Measurements from ENCODE around the gene SOX10.

The SOX10 gene

GRCh38 chr22:38017272-38017920 lies 33.0 kb upstream of the SOX10 start:
- no peak for DNase-seq (ENCODE audit: low read depth, low spot score)
- no peak overlapping the region for H3K4me3 ChIP-seq (ENCODE audit: low read length)

DNA sequence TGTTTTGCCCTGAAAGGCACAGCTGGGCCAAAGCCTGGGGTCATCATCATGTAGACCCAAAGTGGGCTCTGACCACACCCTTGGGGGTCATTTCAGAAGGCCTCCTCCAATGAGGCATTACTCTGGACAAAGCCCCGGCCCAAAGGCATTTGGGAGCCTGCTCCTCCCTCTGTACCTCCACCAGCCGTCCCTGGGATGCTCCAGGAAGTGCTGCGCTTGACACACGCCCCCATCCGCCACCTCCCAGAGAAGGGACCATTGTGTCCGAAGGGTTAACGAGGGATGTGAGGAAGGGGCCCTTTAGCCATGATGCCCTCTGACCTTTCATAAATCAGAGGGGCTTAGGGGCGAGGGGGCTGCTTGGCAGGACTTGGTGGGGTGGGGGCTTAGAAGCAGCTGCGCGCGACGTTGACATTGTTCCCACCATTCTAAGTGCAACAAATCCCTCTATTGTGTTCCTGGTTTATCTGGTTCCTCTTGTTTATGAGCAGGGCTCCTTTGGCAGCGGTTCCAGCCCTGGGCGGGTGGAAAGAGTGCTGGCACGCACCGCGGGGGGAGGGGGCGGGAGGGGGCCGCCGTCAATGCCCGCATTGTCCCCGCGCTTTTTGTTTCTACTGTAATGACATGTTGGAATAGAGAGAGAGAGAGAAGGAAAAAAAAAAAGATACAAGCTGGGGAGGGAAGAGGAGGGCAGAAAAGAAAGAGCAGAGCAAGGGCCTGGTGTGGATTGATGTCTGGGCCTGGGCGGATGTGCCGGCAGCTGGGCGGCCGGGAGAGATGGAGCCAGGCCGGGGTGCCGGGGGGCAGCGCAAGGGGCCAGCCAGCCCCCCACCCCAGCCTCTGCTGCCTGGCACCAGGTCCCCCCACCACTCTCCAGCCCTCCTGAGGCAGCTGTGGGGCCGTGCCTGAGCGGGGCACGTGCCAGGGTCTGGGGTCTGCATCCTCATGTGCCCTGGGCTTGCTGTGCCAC lies 32.1 kb upstream of the SOX10 start:
- no peak for DNase-seq (ENCODE audit: low read depth, low spot score)

DNA sequence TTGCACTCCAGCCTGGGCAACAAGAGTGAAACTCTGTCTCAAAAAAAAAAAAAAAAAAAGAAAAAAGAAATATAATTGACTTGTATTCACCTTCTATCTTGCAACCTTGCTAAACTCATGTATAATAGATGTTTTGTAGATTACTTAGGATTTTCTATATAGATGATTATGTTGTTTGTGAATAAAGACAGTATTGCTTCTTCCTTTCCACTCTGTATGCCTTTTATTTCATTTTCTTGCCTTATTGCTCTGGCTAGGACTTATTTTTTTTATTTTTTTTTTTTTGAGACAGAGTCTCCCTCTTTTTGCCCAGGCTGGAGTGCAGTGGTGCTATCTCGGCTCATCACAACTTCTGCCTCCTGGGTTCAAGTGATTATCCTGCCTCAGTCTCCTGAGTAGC lies 29.7 kb upstream of the SOX10 start:
- DNase-seq (ENCODE audit: low read depth, low spot score), result no peak
- H3K4me3 ChIP-seq (ENCODE audit: low read length), result no peak overlapping the region

More for the DNA sequence above, 32.1 kb upstream of the SOX10 start:
- H3K4me3 ChIP-seq (ENCODE audit: low read length), result no peak overlapping the region

- DNase-seq (ENCODE audit: low read depth, low spot score), result no peak
Observed at GRCh38 chr22:38012604-38013072, 28.3 kb upstream of the SOX10 start.

GRCh38 chr22:38009000-38009806 lies 24.8 kb upstream of the SOX10 start:
- DNase-seq (ENCODE audit: low read depth, low spot score), result no peak
- no peak overlapping the region for H3K4me3 ChIP-seq (ENCODE audit: low read length)

More at GRCh38 chr22:38012604-38013072, 28.3 kb upstream of the SOX10 start:
- no peak overlapping the region for H3K4me3 ChIP-seq (ENCODE audit: low read length)

DNA sequence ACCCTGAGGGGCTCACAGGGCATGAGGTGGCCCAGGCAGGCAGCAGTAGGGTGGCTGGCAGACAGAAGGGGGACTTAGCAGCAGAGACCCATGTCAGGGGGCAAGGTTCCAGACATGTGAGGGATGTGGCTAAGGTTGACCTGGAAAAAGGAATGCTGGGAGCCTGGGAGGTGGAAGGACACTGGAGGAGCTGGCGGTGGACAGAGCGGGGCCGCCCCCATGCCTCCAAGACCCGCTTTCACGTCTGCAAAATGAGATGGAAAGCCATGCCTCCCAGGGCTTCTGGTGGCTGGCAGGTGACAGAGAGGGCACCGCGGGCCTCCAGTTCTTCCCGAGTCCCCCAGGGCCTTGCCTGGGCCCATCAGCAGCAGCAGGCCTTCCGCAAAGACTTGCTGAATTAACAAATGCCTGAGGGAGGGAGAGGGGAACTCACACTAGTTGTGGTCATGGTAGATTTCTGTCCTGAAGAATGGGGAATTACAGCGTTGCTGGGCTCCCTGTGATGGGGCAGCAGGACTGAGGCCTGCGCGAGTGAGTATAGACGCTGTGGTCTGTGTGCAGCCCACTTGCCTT lies 23.1 kb upstream of the SOX10 start:
- no peak overlapping the region for H3K4me3 ChIP-seq (ENCODE audit: low read length)
- DNase-seq (ENCODE audit: low read depth, low spot score), result no peak

DNA sequence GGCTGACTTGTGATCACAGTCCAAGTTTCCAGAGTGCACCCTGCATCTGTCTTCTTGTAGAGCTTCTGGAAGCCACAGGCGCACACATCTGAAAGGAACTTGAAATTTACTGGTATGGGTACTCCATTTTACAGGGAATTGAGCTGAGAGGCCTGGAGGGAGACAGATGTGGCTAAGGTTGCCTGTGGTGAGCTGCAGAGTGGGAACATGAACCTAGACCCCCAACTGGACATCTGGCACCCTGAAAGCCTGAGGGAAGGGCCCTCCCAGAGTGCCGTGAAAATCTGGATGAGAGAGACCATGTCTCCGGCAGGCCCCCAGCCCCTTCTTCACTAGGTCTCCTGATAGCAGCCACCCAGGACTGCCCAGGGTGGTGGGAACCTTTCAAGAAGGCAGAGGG lies 22.6 kb upstream of the SOX10 start:
- DNase-seq (ENCODE audit: low read depth, low spot score), result no peak
- H3K4me3 ChIP-seq (ENCODE audit: low read length), result no peak overlapping the region

DNA sequence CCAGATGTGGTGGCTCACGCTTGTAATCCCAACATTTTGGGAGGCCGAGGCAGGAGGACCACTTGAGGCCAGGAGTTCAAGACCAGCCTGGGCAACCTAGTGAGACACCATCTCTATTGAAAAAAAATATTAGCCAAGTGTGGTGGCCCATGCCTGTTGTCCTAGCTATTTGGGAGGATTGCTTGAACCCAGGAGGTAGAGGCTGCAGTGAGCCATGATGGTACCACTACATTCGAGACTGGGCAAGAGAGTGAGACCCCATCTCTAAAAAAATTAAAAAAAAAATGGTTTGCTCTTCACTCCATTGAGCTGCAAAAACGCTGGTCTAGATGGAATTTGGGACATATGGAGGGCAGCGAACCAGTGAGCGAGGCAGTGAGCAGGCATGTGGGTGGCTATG lies 21.6 kb upstream of the SOX10 start:
- no peak overlapping the region for H3K4me3 ChIP-seq (ENCODE audit: low read length)
- no peak for DNase-seq (ENCODE audit: low read depth, low spot score)

- no peak overlapping the region for H3K4me3 ChIP-seq (ENCODE audit: low read length)
- no peak for DNase-seq (ENCODE audit: low read depth, low spot score)
Observed at GRCh38 chr22:37999640-38000272, 15.4 kb upstream of the SOX10 start.

GRCh38 chr22:37999236-37999635 lies 14.9 kb upstream of the SOX10 start:
- H3K4me3 ChIP-seq (ENCODE audit: low read length), result no peak overlapping the region
- DNase-seq (ENCODE audit: low read depth, low spot score), result no peak

GRCh38 chr22:37998543-37998942 lies 14.2 kb upstream of the SOX10 start:
- DNase-seq (ENCODE audit: low read depth, low spot score), result no peak
- no peak overlapping the region for H3K4me3 ChIP-seq (ENCODE audit: low read length)

- H3K4me3 ChIP-seq (ENCODE audit: low read length), result no peak overlapping the region
Observed at GRCh38 chr22:37996515-37997246, 12.3 kb upstream of the SOX10 start.

DNA sequence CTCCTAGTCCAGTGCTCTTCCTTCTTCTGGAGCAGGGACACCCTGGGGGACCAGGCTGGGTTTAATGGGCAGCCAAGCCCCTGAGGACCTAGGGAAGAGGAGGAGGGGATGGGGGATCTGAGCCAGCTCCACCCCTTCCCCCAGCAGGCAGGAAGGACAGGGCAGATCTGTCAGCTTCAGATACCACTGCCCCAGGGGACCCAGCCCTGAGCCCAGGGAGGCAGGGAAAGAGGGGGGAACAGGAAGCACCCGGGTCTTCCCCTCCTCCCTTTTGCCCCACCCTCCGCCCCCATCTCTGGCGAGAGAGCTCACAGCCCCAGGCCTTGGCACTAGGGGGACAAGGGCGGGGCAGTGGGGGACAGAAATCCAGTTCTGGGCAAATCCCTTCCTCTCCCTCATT lies 11.7 kb upstream of the SOX10 start:
- no peak for DNase-seq (ENCODE audit: low read depth, low spot score)
- no peak overlapping the region for H3K4me3 ChIP-seq (ENCODE audit: low read length)

More at GRCh38 chr22:37996515-37997246, 12.3 kb upstream of the SOX10 start:
- DNase-seq (ENCODE audit: low read depth, low spot score), result no peak

GRCh38 chr22:37995460-37995859 lies 11.1 kb upstream of the SOX10 start:
- H3K4me3 ChIP-seq (ENCODE audit: low read length), result no peak overlapping the region
- DNase-seq (ENCODE audit: low read depth, low spot score), result no peak

DNA sequence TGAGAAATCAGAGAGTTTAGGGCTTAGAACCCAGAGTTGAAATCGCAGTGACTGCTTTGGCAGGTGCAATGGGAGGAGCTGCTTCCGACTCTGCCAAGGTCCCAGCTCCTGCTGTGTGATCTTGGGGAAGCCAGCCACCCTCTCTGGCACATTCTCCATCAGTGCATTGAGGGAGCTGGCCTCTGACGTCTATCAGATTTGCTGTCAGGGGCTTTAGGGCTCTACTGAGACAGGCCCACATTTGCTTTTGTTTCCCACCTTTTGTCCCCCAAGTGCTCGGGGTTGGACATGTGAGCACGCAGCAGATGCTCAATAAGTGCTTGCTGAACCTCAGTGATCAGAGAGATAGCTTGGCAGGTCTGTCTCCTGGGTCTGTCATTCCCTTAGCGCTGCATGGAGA lies 10.6 kb upstream of the SOX10 start:
- no peak for DNase-seq (ENCODE audit: low read depth, low spot score)
- H3K4me3 ChIP-seq (ENCODE audit: low read length), result no peak overlapping the region

- DNase-seq (ENCODE audit: low read depth, low spot score), result peak; percentile 15
- H3K4me3 ChIP-seq (ENCODE audit: low read length), result no peak overlapping the region
Observed at GRCh38 chr22:37994049-37994448, 9.7 kb upstream of the SOX10 start.

- H3K4me3 ChIP-seq (ENCODE audit: low read length), result no peak overlapping the region
- no peak for DNase-seq (ENCODE audit: low read depth, low spot score)
Observed at GRCh38 chr22:37991731-37992442, 7.5 kb upstream of the SOX10 start.
